ENCODE measurements around the gene ATG7. TPM values are rescaled to one million over a fixed set of nuclear protein-coding genes. Genes with fewer than 3 reads are reported as not detected.
"Not testable (repeated sequence)": the region's sequence is repeated elsewhere in the genome, so short reads cannot be mapped to it uniquely, and the experiment has no call there.

ATG7 gene
- total RNA-seq, 2 experiments from 2014 or later: 21.7 to 28.4 TPM

DNA sequence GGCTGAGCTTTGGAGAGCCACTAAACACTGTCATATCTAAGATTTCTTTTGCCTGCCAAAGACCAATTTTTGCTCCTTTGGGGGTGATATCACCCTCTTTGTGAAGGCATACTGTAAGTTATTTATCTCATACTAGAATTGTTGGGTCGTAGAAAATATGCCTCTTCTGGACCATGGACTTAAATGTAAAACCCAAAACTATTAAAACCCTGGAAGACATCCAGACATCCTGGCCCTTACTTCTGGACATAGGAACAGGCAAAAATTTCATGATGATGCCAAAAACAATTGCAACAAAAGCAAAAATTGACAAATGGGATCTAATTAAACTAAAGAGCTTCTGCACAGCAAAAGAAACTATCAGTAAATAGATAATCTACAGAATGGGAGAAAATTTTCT, 172.2 kb downstream of the ATG7 start:
- H2AFZ ChIP-seq (ENCODE audit: low read length): no peak overlapping the region
- H3K9me3 ChIP-seq (ENCODE audit: low read length): no peaks in the 10 kb centered on the region
- no peaks in the 10 kb centered on the region for H3K79me2 ChIP-seq (ENCODE audit: insufficient read depth, low read depth, low read length)
- H3K4me1 ChIP-seq (ENCODE audit: insufficient read depth, low read length, poor library complexity, severe bottlenecking): no peaks in the 10 kb centered on the region
- no peaks in the 10 kb centered on the region for H3K9me2 ChIP-seq (ENCODE audit: insufficient read depth, low read length)
- no peaks in the 10 kb centered on the region for H4K20me1 ChIP-seq (ENCODE audit: insufficient read depth, low read length)
- no TSS peak for BruUV-seq (replicated peaks)
- no peaks in the 10 kb centered on the region for H3K36me3 ChIP-seq (ENCODE audit: insufficient read depth, low read length)
- no peak for DNase-seq (ENCODE audit: low spot score)
- intact Hi-C loops (cut with micrococcal nuclease; ENCODE audit: unreplicated experiment): no loop called here
- ChIA-PET CTCF (ENCODE audit: unreplicated experiment) (no interaction called here), POLR2A (interaction anchor here (0.6 kb wide), 1 partner anchor 12 kb away, joined by 3 read pairs; no protein-coding TSS in a partner anchor)
- no peak overlapping the region for H3K4me2 ChIP-seq (ENCODE audit: low read length)
- H3K27ac ChIP-seq (ENCODE audit: low read depth, low read length, poor library complexity, severe bottlenecking): no peak overlapping the region
- H3K4me3 ChIP-seq (ENCODE audit: low read depth, low read length, poor library complexity, severe bottlenecking): no peak overlapping the region
- no peak for TF ChIP-seq EZH2phosphoT487 (IDR thresholded peaks at IDR 0.05; ENCODE audit: borderline replicate concordance, low read depth, low read length)
- TF ChIP-seq, protein P1, sequence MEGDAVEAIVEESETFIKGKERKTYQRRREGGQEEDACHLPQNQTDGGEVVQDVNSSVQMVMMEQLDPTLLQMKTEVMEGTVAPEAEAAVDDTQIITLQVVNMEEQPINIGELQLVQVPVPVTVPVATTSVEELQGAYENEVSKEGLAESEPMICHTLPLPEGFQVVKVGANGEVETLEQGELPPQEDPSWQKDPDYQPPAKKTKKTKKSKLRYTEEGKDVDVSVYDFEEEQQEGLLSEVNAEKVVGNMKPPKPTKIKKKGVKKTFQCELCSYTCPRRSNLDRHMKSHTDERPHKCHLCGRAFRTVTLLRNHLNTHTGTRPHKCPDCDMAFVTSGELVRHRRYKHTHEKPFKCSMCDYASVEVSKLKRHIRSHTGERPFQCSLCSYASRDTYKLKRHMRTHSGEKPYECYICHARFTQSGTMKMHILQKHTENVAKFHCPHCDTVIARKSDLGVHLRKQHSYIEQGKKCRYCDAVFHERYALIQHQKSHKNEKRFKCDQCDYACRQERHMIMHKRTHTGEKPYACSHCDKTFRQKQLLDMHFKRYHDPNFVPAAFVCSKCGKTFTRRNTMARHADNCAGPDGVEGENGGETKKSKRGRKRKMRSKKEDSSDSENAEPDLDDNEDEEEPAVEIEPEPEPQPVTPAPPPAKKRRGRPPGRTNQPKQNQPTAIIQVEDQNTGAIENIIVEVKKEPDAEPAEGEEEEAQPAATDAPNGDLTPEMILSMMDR (conservative IDR thresholded peaks at IDR 0.05; ENCODE audit: low read length): no peak

DNA sequence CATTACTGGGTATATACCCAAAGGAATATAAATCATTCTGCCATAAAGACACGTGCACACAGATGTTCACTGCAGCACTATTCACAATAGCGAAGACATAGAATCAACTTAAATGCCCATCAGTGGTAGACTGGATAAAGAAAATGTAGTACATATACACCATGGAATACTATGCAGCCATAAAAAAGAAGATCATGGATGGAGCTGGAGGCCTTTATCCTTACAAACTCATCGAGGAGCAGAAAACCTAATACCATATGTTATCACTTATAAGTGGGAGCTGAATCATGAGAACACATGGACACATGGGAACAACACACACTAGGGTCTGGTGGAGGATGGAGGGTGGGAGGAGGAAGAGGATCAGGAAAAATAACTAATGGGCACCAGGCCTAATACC, 173.0 kb downstream of the ATG7 start:
- H3K79me2 ChIP-seq (ENCODE audit: insufficient read depth, low read depth, low read length); H3K4me2 ChIP-seq (ENCODE audit: low read length); H3K27ac ChIP-seq (ENCODE audit: low read depth, low read length, poor library complexity, severe bottlenecking); H4K20me1 ChIP-seq (ENCODE audit: insufficient read depth, low read length); intact Hi-C loops (cut with micrococcal nuclease; ENCODE audit: unreplicated experiment); H3K4me3 ChIP-seq (ENCODE audit: low read depth, low read length, poor library complexity, severe bottlenecking); H3K4me1 ChIP-seq (ENCODE audit: insufficient read depth, low read length, poor library complexity, severe bottlenecking); CTCF ChIA-PET (ENCODE audit: unreplicated experiment); BruUV-seq (replicated peaks); H2AFZ ChIP-seq (ENCODE audit: low read length); H3K9me3 ChIP-seq (ENCODE audit: low read length); DNase-seq (ENCODE audit: low spot score); H3K36me3 ChIP-seq (ENCODE audit: insufficient read depth, low read length); POLR2A ChIA-PET; H3K9me2 ChIP-seq (ENCODE audit: insufficient read depth, low read length): not testable (repeated sequence)

GRCh38 chr3:11445883-11446282, 173.7 kb downstream of the ATG7 start:
- BruUV-seq (replicated peaks): no TSS peak
- intact Hi-C loops (cut with micrococcal nuclease; ENCODE audit: unreplicated experiment): no loop called here

More at GRCh38 chr3:11445883-11446282, 173.7 kb downstream of the ATG7 start:
- H3K9me2 ChIP-seq (ENCODE audit: insufficient read depth, low read length): no peaks in the 10 kb centered on the region
- H4K20me1 ChIP-seq (ENCODE audit: insufficient read depth, low read length): no peaks in the 10 kb centered on the region
- TF ChIP-seq EZH2phosphoT487 (IDR thresholded peaks at IDR 0.05; ENCODE audit: borderline replicate concordance, low read depth, low read length): no peak
- TF ChIP-seq, protein P1 (conservative IDR thresholded peaks at IDR 0.05; ENCODE audit: low read length): no peak
- H3K4me2 ChIP-seq (ENCODE audit: low read length): no peak overlapping the region
- H2AFZ ChIP-seq (ENCODE audit: low read length): no peak overlapping the region
- ChIA-PET CTCF (ENCODE audit: unreplicated experiment) (no interaction called here), POLR2A (no interaction called here)
- H3K79me2 ChIP-seq (ENCODE audit: insufficient read depth, low read depth, low read length): no peaks in the 10 kb centered on the region
- no peaks in the 10 kb centered on the region for H3K36me3 ChIP-seq (ENCODE audit: insufficient read depth, low read length)
- DNase-seq (ENCODE audit: low spot score): no peak
- H3K4me1 ChIP-seq (ENCODE audit: insufficient read depth, low read length, poor library complexity, severe bottlenecking): no peaks in the 10 kb centered on the region
- H3K9me3 ChIP-seq (ENCODE audit: low read length): no peaks in the 10 kb centered on the region
- H3K4me3 ChIP-seq (ENCODE audit: low read depth, low read length, poor library complexity, severe bottlenecking): no peak overlapping the region
- H3K27ac ChIP-seq (ENCODE audit: low read depth, low read length, poor library complexity, severe bottlenecking): no peak overlapping the region

All from OCI-LY7 (cell line).